Measurements from ENCODE around the gene PRRC1. TPM values are rescaled to one million over a fixed set of nuclear protein-coding genes. Genes with fewer than 3 reads are reported as not detected.
"Not testable (repeated sequence)": the region's sequence is repeated elsewhere in the genome, so short reads cannot be mapped to it uniquely, and the experiment has no call there.

Gene PRRC1
- total RNA-seq, 4 donors from 2014 or later, result 27.2 to 49.1 (median 30.1) TPM

GRCh38 chr5:127521138-127521770, 3.8 kb downstream of the PRRC1 start:
- no peak overlapping the region for H3K27ac ChIP-seq
- no peak overlapping the region for H3K4me3 ChIP-seq
- no peaks in the 10 kb centered on the region for H3K27me3 ChIP-seq
- no peak for TF ChIP-seq POLR2A (IDR thresholded peaks at IDR 0.05)
- TF ChIP-seq EP300 (IDR thresholded peaks at IDR 0.05), result no peak
- TF ChIP-seq CTCF (IDR thresholded peaks at IDR 0.05), result no peak
- TF ChIP-seq POLR2AphosphoS5 (IDR thresholded peaks at IDR 0.05), result no peak
- peaks cover 0 to 8% (median 0%) of the 10 kb centered on the region in 3 donors for H3K9me3 ChIP-seq
- no peak for ATAC-seq
- WGBS, 2 donors (ENCODE audit: low coverage in 1 of 2), result 94 to 97% methylated on average over 3 to 6 of the region's 6 CpGs
- H3K4me1 ChIP-seq, result peaks cover 0 to 29% (median 3%) of the 10 kb centered on the region in 3 donors
- H3K36me3 ChIP-seq, result peaks cover 4 to 43% of the 10 kb centered on the region in 2 donors

GRCh38 chr5:127525181-127525580, 7.7 kb downstream of the PRRC1 start:
- peaks cover 0 to 4% (median 0%) of the 10 kb centered on the region in 3 donors for H3K4me1 ChIP-seq

GRCh38 chr5:127529904-127530682, 12.7 kb downstream of the PRRC1 start:
- TF ChIP-seq POLR2A (IDR thresholded peaks at IDR 0.05) (no peak), EP300 (IDR thresholded peaks at IDR 0.05) (no peak), CTCF (IDR thresholded peaks at IDR 0.05) (no peak), POLR2AphosphoS5 (IDR thresholded peaks at IDR 0.05) (no peak)
- Histone ChIP-seq H3K27ac (no peak overlapping the region), H3K36me3 (peaks cover 3 to 97% of the 10 kb centered on the region in 2 donors), H3K27me3 (no peaks in the 10 kb centered on the region), H3K9me3 (no peaks in the 10 kb centered on the region), H3K4me1 (no peaks in the 10 kb centered on the region), H3K4me3 (no peak overlapping the region)
- WGBS, 2 donors (ENCODE audit: low coverage in 1 of 2), result 91 to 100% methylated on average over 4 to 5 of the region's 5 CpGs
- ATAC-seq, result no peak

More at GRCh38 chr5:127525181-127525580, 7.7 kb downstream of the PRRC1 start:
- Histone ChIP-seq H3K36me3 (peaks cover 7 to 82% of the 10 kb centered on the region in 2 donors), H3K27ac (no peak overlapping the region), H3K4me3 (no peak overlapping the region), H3K27me3 (no peaks in the 10 kb centered on the region), H3K9me3 (peaks cover 0 to 8% (median 0%) of the 10 kb centered on the region in 3 donors)
- no peak for ATAC-seq
- TF ChIP-seq POLR2AphosphoS5 (IDR thresholded peaks at IDR 0.05) (no peak), EP300 (IDR thresholded peaks at IDR 0.05) (no peak), POLR2A (IDR thresholded peaks at IDR 0.05) (no peak), CTCF (IDR thresholded peaks at IDR 0.05) (no peak)
- WGBS, 2 donors (ENCODE audit: low coverage in 1 of 2), result 96 to 100% methylated on average over 1 of the region's 1 CpG

- ATAC-seq, result no peak
- TF ChIP-seq EP300 (IDR thresholded peaks at IDR 0.05) (no peak), CTCF (IDR thresholded peaks at IDR 0.05) (peak in 3 of 4 experiments; percentile 11 to 38 (median 24)), POLR2AphosphoS5 (IDR thresholded peaks at IDR 0.05) (no peak)
Measured at GRCh38 chr5:127536687-127537086, 19.2 kb downstream of the PRRC1 start.

GRCh38 chr5:127540553-127540952, 23.1 kb downstream of the PRRC1 start:
- WGBS, 2 donors (ENCODE audit: low coverage in 1 of 2), result 100% methylated on average over 1 to 2 of the region's 3 CpGs
- not testable (repeated sequence) for H3K27ac ChIP-seq, H3K4me1 ChIP-seq, ATAC-seq, H3K4me3 ChIP-seq, H3K27me3 ChIP-seq
- Histone ChIP-seq H3K36me3 (peaks cover 4 to 56% of the 10 kb centered on the region in 2 donors), H3K9me3 (peaks cover 0 to 15% (median 0%) of the 10 kb centered on the region in 3 donors)

More at GRCh38 chr5:127536687-127537086, 19.2 kb downstream of the PRRC1 start:
- Histone ChIP-seq H3K27ac (no peak overlapping the region), H3K36me3 (peaks cover 4 to 82% of the 10 kb centered on the region in 2 donors), H3K4me3 (no peak overlapping the region), H3K27me3 (no peaks in the 10 kb centered on the region), H3K4me1 (peaks cover 0 to 4% (median 0%) of the 10 kb centered on the region in 3 donors), H3K9me3 (peaks cover 0 to 5% (median 0%) of the 10 kb centered on the region in 3 donors)
- WGBS, 2 donors (ENCODE audit: low coverage in 1 of 2), result 68 to 75% methylated on average over 2 of the region's 2 CpGs

- no CpG with 5 or more reads among the region's 1 CpG for WGBS, 2 donors (ENCODE audit: low coverage in 1 of 2)
- Histone ChIP-seq H3K9me3 (peaks cover 0 to 14% (median 0%) of the 10 kb centered on the region in 3 donors), H3K36me3 (peaks cover 0 to 29% of the 10 kb centered on the region in 2 donors)
- not testable (repeated sequence) for H3K27me3 ChIP-seq, ATAC-seq, H3K4me3 ChIP-seq, H3K4me1 ChIP-seq, H3K27ac ChIP-seq
Measured at GRCh38 chr5:127545249-127545648, 27.8 kb downstream of the PRRC1 start.

Measured in gastroesophageal sphincter (tissue), 4 donors.